HG03565 (cell line): ENCODE measurements around the gene TP53I3.
A peak's percentile ranks its signal among the peaks of the same experiment; 100 is the strongest.
"Not testable (repeated sequence)": the region's sequence is repeated elsewhere in the genome, so short reads cannot be mapped to it uniquely, and the experiment has no call there.

Source experiments
- ATAC-seq: cut with Tn5 transposase; IDR thresholded peaks from one replicate; pipeline ENCODE4 v1.9.1; 2021; ENCODE audit warnings: mild to moderate bottlenecking, moderate library complexity; ENCODE audit not compliant: unreplicated experiment

The TP53I3 gene

GRCh38 chr2:24100732-24101131 lies 16.1 kb upstream of the TP53I3 start:
- not testable (repeated sequence) for ATAC-seq

GRCh38 chr2:24095171-24095677 lies 10.6 kb upstream of the TP53I3 start:
- not testable (repeated sequence) for ATAC-seq

- ATAC-seq, result not testable (repeated sequence)
Observed at GRCh38 chr2:24093270-24093669, 8.6 kb upstream of the TP53I3 start.

- ATAC-seq, result no peak
Observed at GRCh38 chr2:24088821-24089359, 4.3 kb upstream of the TP53I3 start.

GRCh38 chr2:24087032-24087431 lies 2.4 kb upstream of the TP53I3 start:
- no peak for ATAC-seq

GRCh38 chr2:24086241-24086640 lies 1.6 kb upstream of the TP53I3 start:
- no peak for ATAC-seq

GRCh38 chr2:24085200-24085489 lies 511 bp upstream of the TP53I3 start:
- no peak for ATAC-seq

- peak; percentile 70 for ATAC-seq
Observed at GRCh38 chr2:24083567-24084385, 858 bp downstream of the TP53I3 start.

GRCh38 chr2:24082787-24083566 lies 1.7 kb downstream of the TP53I3 start:
- no peak for ATAC-seq

GRCh38 chr2:24080701-24081100 lies 3.9 kb downstream of the TP53I3 start:
- ATAC-seq, result no peak

GRCh38 chr2:24077879-24078278 lies 6.8 kb downstream of the TP53I3 start:
- ATAC-seq, result no peak

- ATAC-seq, result no peak
Observed at GRCh38 chr2:24077535-24077877, 7.1 kb downstream of the TP53I3 start.

GRCh38 chr2:24076849-24077534 lies 7.6 kb downstream of the TP53I3 start:
- ATAC-seq, result no peak

- peak; percentile 95 for ATAC-seq
Observed at GRCh38 chr2:24075915-24076848, 8.5 kb downstream of the TP53I3 start, which contains the start of gene SF3B6. Gene SF3B6 (minus strand): TSS chr2:24076326. CDS start chr2:24076229, 97 bp downstream.

- ATAC-seq, result no peak
Observed at GRCh38 chr2:24075259-24075658, 9.4 kb downstream of the TP53I3 start.

GRCh38 chr2:24073816-24074215 lies 10.8 kb downstream of the TP53I3 start:
- no peak for ATAC-seq

GRCh38 chr2:24072259-24072658 lies 12.4 kb downstream of the TP53I3 start:
- ATAC-seq, result no peak

GRCh38 chr2:24065341-24065740 lies 19.3 kb downstream of the TP53I3 start:
- ATAC-seq, result no peak

- ATAC-seq, result no peak
Observed at GRCh38 chr2:24058564-24059271, 25.9 kb downstream of the TP53I3 start.
